GM20431 (cell line): ENCODE measurements around the gene CDC42EP3.

Experiments
- in situ Hi-C: fragments of 300-500 bp; cut with MseI, MboI; formaldehyde crosslinking; loops from one replicate; pipeline ENCODE4 v1.15.0; 2020; ENCODE audit warnings: low sequenced_read_pairs; ENCODE audit not compliant: unreplicated experiment

The CDC42EP3 gene

GRCh38 chr2:37593694-37594093, 77.7 kb downstream of the CDC42EP3 start:
- in situ Hi-C loops: no loop called here

GRCh38 chr2:37593024-37593423, 78.4 kb downstream of the CDC42EP3 start:
- in situ Hi-C loops: no loop called here
